Esophagus squamous epithelium (tissue), 5 donors: ENCODE data around the gene PITX2. TPM values are rescaled to one million over a fixed set of nuclear protein-coding genes. Genes with fewer than 3 reads are reported as not detected.

Experiments
- DNase-seq: peaks from one replicate; lab custom pipeline; 2025; lab: John Stamatoyannopoulos, UW
- H3K27ac ChIP-seq, 4 donors: fragments of 200-600 bp; sonication (generic); one replicate each; pipeline ENCODE4 v1.5.1; 2016 to 2019; ENCODE audit warnings: mild to moderate bottlenecking in 1 of 4
- H3K27me3 ChIP-seq, 4 donors: fragments of 200-600 bp; sonication (generic); 1 replicate in 3 of 4; 2 replicates in 1 of 4; pipeline versions ENCODE4 v1.5.1 to v1.6.0; 2017 to 2021; ENCODE audit warnings: antibody characterized with exemption in 1 of 4
- H3K36me3 ChIP-seq, 3 donors: fragments of 200-600 bp; sonication (generic); one replicate each; pipeline ENCODE4 v1.5.1; 2016 to 2019
- H3K4me1 ChIP-seq, 3 donors: fragments of 200-600 bp; sonication (generic); one replicate each; pipeline ENCODE4 v1.5.1; 2017 to 2019
- H3K4me3 ChIP-seq, 4 donors: fragments of 200-600 bp; sonication (generic); 1 replicate in 3 of 4; 2 replicates in 1 of 4; pipeline ENCODE4 v1.5.1; 2016 to 2019; ENCODE audit warnings: mild to moderate bottlenecking in 2 of 4, moderate library complexity in 1 of 4
- H3K9me3 ChIP-seq, 3 donors: fragments of 200-600 bp; sonication (generic); one replicate each; pipeline ENCODE4 v1.5.1; 2016 to 2019
- CTCF ChIP-seq, 6 experiments: fragments of 450-650 bp in 4 of 6; fragments of 200-600 bp in 2 of 6; sonication (generic) in 2 of 6; IDR thresholded peaks; one replicate each; pipeline ENCODE4 v1.5.1; 2016 to 2019; ENCODE audit warnings: antibody characterized with exemption in 6 of 6, mild to moderate bottlenecking in 4 of 6, moderate library complexity in 4 of 6
- POLR2A ChIP-seq, 4 donors: fragments of 450-650 bp; IDR thresholded peaks; one replicate each; pipeline ENCODE4 v1.6.1; 2017; ENCODE audit warnings: antibody characterized with exemption in 4 of 4, mild to moderate bottlenecking in 4 of 4, moderate library complexity in 3 of 4
- WGBS, 2 donors: methylation state at CpG; one replicate each; pipeline ENCODE4 v1.1.5; 2018; 5-methylcytosine and 5-hydroxymethylcytosine counted together
- intact Hi-C: fragments of 100-400 bp; cut with DNase I; formaldehyde crosslinking; loops from one replicate; pipeline ENCODE4 v1.15.0; 2022
- total RNA-seq, 4 donors: library from RNA; depleted of rRNA; stranded (reverse); fragments of >200 nt; gene quantifications; one replicate each; pipeline ENCODE4 v1.1.0, GENCODE V29; 2016
- donor health status: DM: yes; HTN: yes; CAD: no.

The PITX2 gene
- total RNA-seq, 4 donors from 2014 or later = 0.66 to 4.8 (median 1.5) TPM; not detected in 1

- no peak for DNase-seq
- Histone ChIP-seq H3K27me3 (peaks cover 4 to 100% (median 5%) of the 10 kb centered on the region in 4 donors), H3K4me1 (peaks cover 0 to 18% (median 3%) of the 10 kb centered on the region in 3 donors), H3K9me3 (no peaks in the 10 kb centered on the region), H3K27ac (no peak overlapping the region), H3K4me3 (no peak overlapping the region), H3K36me3 (no peaks in the 10 kb centered on the region)
- TF ChIP-seq CTCF (IDR thresholded peaks at IDR 0.05) (no peak), POLR2A (IDR thresholded peaks at IDR 0.05) (no peak)
- intact Hi-C loops = no loop called here
- 24 to 33% methylated on average over 9 of the region's 9 CpGs for WGBS, 2 donors
Measured at GRCh38 chr4:110640576-110640975, 17.7 kb upstream of the PITX2 start.

- H3K9me3 ChIP-seq = no peaks in the 10 kb centered on the region
- H3K36me3 ChIP-seq = no peaks in the 10 kb centered on the region
- WGBS, 2 donors = 20 to 37% methylated on average over 32 to 34 of the region's 34 CpGs
- TF ChIP-seq POLR2A (IDR thresholded peaks at IDR 0.05) (no peak), CTCF (IDR thresholded peaks at IDR 0.05) (no peak)
- peaks cover 0 to 18% (median 3%) of the 10 kb centered on the region in 3 donors for H3K4me1 ChIP-seq
- no peak overlapping the region for H3K4me3 ChIP-seq
- intact Hi-C loops = loop anchor here (10.0 kb wide), 1 partner anchor 635 kb away; no protein-coding TSS in a partner anchor
- H3K27ac ChIP-seq = no peak overlapping the region
- peaks cover 6 to 100% (median 10%) of the 10 kb centered on the region in 4 donors for H3K27me3 ChIP-seq
- DNase-seq = no peak
Measured at GRCh38 chr4:110639207-110640090, 16.6 kb upstream of the PITX2 start.

GRCh38 chr4:110638089-110638746 is 15.3 kb upstream of the PITX2 start:
- WGBS, 2 donors = 34 to 42% methylated on average over 10 of the region's 10 CpGs
- H3K4me1 ChIP-seq = peaks cover 0 to 24% (median 3%) of the 10 kb centered on the region in 3 donors
- no peaks in the 10 kb centered on the region for H3K9me3 ChIP-seq
- no peaks in the 10 kb centered on the region for H3K36me3 ChIP-seq
- intact Hi-C loops = loop anchor here (10.0 kb wide), 1 partner anchor 637 kb away; no protein-coding TSS in a partner anchor
- TF ChIP-seq POLR2A (IDR thresholded peaks at IDR 0.05) (no peak), CTCF (IDR thresholded peaks at IDR 0.05) (no peak)
- H3K27me3 ChIP-seq = peaks cover 9 to 100% (median 18%) of the 10 kb centered on the region in 4 donors
- no peak overlapping the region for H3K4me3 ChIP-seq
- H3K27ac ChIP-seq = no peak overlapping the region
- no peak for DNase-seq

GRCh38 chr4:110637408-110638088 is 14.7 kb upstream of the PITX2 start:
- H3K27ac ChIP-seq = peak overlapping the region; percentile 35 to 83 (median 64)
- H3K27me3 ChIP-seq = peaks cover 12 to 100% (median 22%) of the 10 kb centered on the region in 4 donors
- WGBS, 2 donors = 14 to 25% methylated on average over 27 to 29 of the region's 35 CpGs
- peak overlapping the region; percentile 19 to 64 (median 39) for H3K4me3 ChIP-seq
- peaks cover 0 to 29% (median 5%) of the 10 kb centered on the region in 3 donors for H3K4me1 ChIP-seq
- intact Hi-C loops = loop anchor here (10.0 kb wide), 1 partner anchor 637 kb away; no protein-coding TSS in a partner anchor
- DNase-seq = no peak
- TF ChIP-seq POLR2A (IDR thresholded peaks at IDR 0.05) (no peak), CTCF (IDR thresholded peaks at IDR 0.05) (no peak)
- no peaks in the 10 kb centered on the region for H3K9me3 ChIP-seq
- no peaks in the 10 kb centered on the region for H3K36me3 ChIP-seq
